ENCODE results near the gene PUS1.

PUS1 gene

GRCh38 chr12:131941987-131942341, 12.9 kb downstream of the PUS1 start:
- H3K27me3 ChIP-seq (ENCODE audit: control insufficient read depth in 3 of 3, insufficient read depth in 3 of 3, low read depth in 1 of 3, low read length in 3 of 3) = peaks cover 0 to 2% (median 0%) of the 10 kb centered on the region in 3 experiments
- no peak overlapping the region for H3K4ac ChIP-seq (ENCODE audit: low read length)
- no peak overlapping the region for H2AK5ac ChIP-seq (ENCODE audit: low read depth, low read length)
- no peak overlapping the region for H2BK120ac ChIP-seq (ENCODE audit: low read depth, low read length)
- peak overlapping the region; percentile 73 for H3K23ac ChIP-seq (ENCODE audit: low read depth, low read length, poor library complexity)
- H3K18ac ChIP-seq (ENCODE audit: low read length) = no peak overlapping the region
- no peak overlapping the region for H4K8ac ChIP-seq (ENCODE audit: low read depth, low read length)
- H3K9me3 ChIP-seq (replicated peaks in 1 of 2; ENCODE audit: control insufficient read depth in 2 of 2, insufficient read depth in 1 of 2, low read depth in 1 of 2, low read length in 2 of 2) = peaks cover 0 to 4% of the 10 kb centered on the region in 2 donors
- H3K4me1 ChIP-seq (ENCODE audit: control insufficient read depth in 2 of 2, insufficient read depth in 1 of 2, low read depth in 1 of 2, low read length in 2 of 2) = no peaks in the 10 kb centered on the region
- DNase-seq (ENCODE audit: low spot score) = no peak
- no peak overlapping the region for H2BK15ac ChIP-seq (ENCODE audit: low read length)
- no CpG with 5 or more reads among the region's 7 CpGs for WGBS, 2 donors (ENCODE audit: extremely low coverage in 2 of 2, insufficient read length in 2 of 2, insufficient replicate concordance in 1 of 2)
- H3K9ac ChIP-seq (ENCODE audit: low read depth, low read length, poor library complexity) = no peak overlapping the region
- H2BK12ac ChIP-seq (ENCODE audit: low read length) = no peak overlapping the region
- H3K14ac ChIP-seq (ENCODE audit: low read length) = no peak overlapping the region
- no peak overlapping the region for H3K4me2 ChIP-seq (ENCODE audit: insufficient read depth, low read length, poor library complexity, severe bottlenecking)
- H3K4me3 ChIP-seq (ENCODE audit: low read length in 2 of 2) = peak overlapping the region in 1 of 2 donors; percentile 20
- no peak overlapping the region for H3K27ac ChIP-seq (replicated peaks; ENCODE audit: low read length)
- peaks cover 36 to 71% of the 10 kb centered on the region in 2 donors for H3K36me3 ChIP-seq (replicated peaks in 1 of 2; ENCODE audit: control insufficient read depth in 2 of 2, insufficient read depth in 2 of 2, low read length in 2 of 2)
- H4K91ac ChIP-seq (ENCODE audit: low read depth, low read length, poor library complexity) = no peak overlapping the region
- no peak overlapping the region for H2AFZ ChIP-seq (ENCODE audit: low read length)
- H3K79me1 ChIP-seq (ENCODE audit: low read depth, low read length) = peaks cover 6% of the 10 kb centered on the region
- H2BK5ac ChIP-seq (ENCODE audit: low read length) = peak overlapping the region; percentile 66

- no peak overlapping the region for H2BK15ac ChIP-seq (ENCODE audit: low read length)
- no CpG with 5 or more reads among the region's 12 CpGs for WGBS, 2 donors (ENCODE audit: extremely low coverage in 2 of 2, insufficient read length in 2 of 2, insufficient replicate concordance in 1 of 2)
- H3K23ac ChIP-seq (ENCODE audit: low read depth, low read length, poor library complexity) = no peak overlapping the region
Measured at GRCh38 chr12:131942671-131943070, 13.6 kb downstream of the PUS1 start.

GRCh38 chr12:131943389-131943788, 14.3 kb downstream of the PUS1 start:
- H2AK5ac ChIP-seq (ENCODE audit: low read depth, low read length) = no peak overlapping the region
- WGBS, 2 donors (ENCODE audit: extremely low coverage in 2 of 2, insufficient read length in 2 of 2, insufficient replicate concordance in 1 of 2) = no CpG with 5 or more reads among the region's 8 CpGs
- peak overlapping the region; percentile 89 for H4K8ac ChIP-seq (ENCODE audit: low read depth, low read length)
- no peak overlapping the region for H2AFZ ChIP-seq (ENCODE audit: low read length)
- H3K18ac ChIP-seq (ENCODE audit: low read length) = no peak overlapping the region
- H3K9ac ChIP-seq (ENCODE audit: low read depth, low read length, poor library complexity) = no peak overlapping the region
- no peak overlapping the region for H2BK15ac ChIP-seq (ENCODE audit: low read length)
- no peak overlapping the region for H3K27ac ChIP-seq (replicated peaks; ENCODE audit: low read length)
- H3K23ac ChIP-seq (ENCODE audit: low read depth, low read length, poor library complexity) = no peak overlapping the region
- no peak overlapping the region for H4K91ac ChIP-seq (ENCODE audit: low read depth, low read length, poor library complexity)
- peaks cover 0 to 2% of the 10 kb centered on the region in 2 donors for H3K4me1 ChIP-seq (ENCODE audit: control insufficient read depth in 2 of 2, insufficient read depth in 1 of 2, low read depth in 1 of 2, low read length in 2 of 2)
- H2BK12ac ChIP-seq (ENCODE audit: low read length) = no peak overlapping the region
- no peak overlapping the region for H2BK120ac ChIP-seq (ENCODE audit: low read depth, low read length)
- no peak overlapping the region for H3K4me3 ChIP-seq (ENCODE audit: low read length in 2 of 2)
- H3K14ac ChIP-seq (ENCODE audit: low read length) = peak overlapping the region; percentile 44
- no peak overlapping the region for H2BK5ac ChIP-seq (ENCODE audit: low read length)
- H3K4ac ChIP-seq (ENCODE audit: low read length) = no peak overlapping the region
- no peak overlapping the region for H3K4me2 ChIP-seq (ENCODE audit: insufficient read depth, low read length, poor library complexity, severe bottlenecking)
- peaks cover 0 to 2% (median 0%) of the 10 kb centered on the region in 3 experiments for H3K27me3 ChIP-seq (ENCODE audit: control insufficient read depth in 3 of 3, insufficient read depth in 3 of 3, low read depth in 1 of 3, low read length in 3 of 3)
- no peak for DNase-seq (ENCODE audit: low spot score)
- peaks cover 6% of the 10 kb centered on the region for H3K79me1 ChIP-seq (ENCODE audit: low read depth, low read length)
- H3K9me3 ChIP-seq (replicated peaks in 1 of 2; ENCODE audit: control insufficient read depth in 2 of 2, insufficient read depth in 1 of 2, low read depth in 1 of 2, low read length in 2 of 2) = peaks cover 0 to 4% of the 10 kb centered on the region in 2 donors
- H3K36me3 ChIP-seq (replicated peaks in 1 of 2; ENCODE audit: control insufficient read depth in 2 of 2, insufficient read depth in 2 of 2, low read length in 2 of 2) = peaks cover 36 to 62% of the 10 kb centered on the region in 2 donors

More at GRCh38 chr12:131942671-131943070, 13.6 kb downstream of the PUS1 start:
- Histone ChIP-seq H2BK120ac (ENCODE audit: low read depth, low read length) (no peak overlapping the region), H2BK5ac (ENCODE audit: low read length) (no peak overlapping the region), H3K9ac (ENCODE audit: low read depth, low read length, poor library complexity) (no peak overlapping the region), H3K14ac (ENCODE audit: low read length) (no peak overlapping the region), H4K91ac (ENCODE audit: low read depth, low read length, poor library complexity) (no peak overlapping the region), H3K27ac (replicated peaks; ENCODE audit: low read length) (no peak overlapping the region), H3K4me2 (ENCODE audit: insufficient read depth, low read length, poor library complexity, severe bottlenecking) (no peak overlapping the region), H2BK12ac (ENCODE audit: low read length) (no peak overlapping the region), H3K4ac (ENCODE audit: low read length) (no peak overlapping the region), H2AK5ac (ENCODE audit: low read depth, low read length) (no peak overlapping the region), H4K8ac (ENCODE audit: low read depth, low read length) (no peak overlapping the region), H3K4me1 (ENCODE audit: control insufficient read depth in 2 of 2, insufficient read depth in 1 of 2, low read depth in 1 of 2, low read length in 2 of 2) (peaks cover 0 to 2% of the 10 kb centered on the region in 2 donors), H2AFZ (ENCODE audit: low read length) (no peak overlapping the region), H3K18ac (ENCODE audit: low read length) (no peak overlapping the region), H3K36me3 (replicated peaks in 1 of 2; ENCODE audit: control insufficient read depth in 2 of 2, insufficient read depth in 2 of 2, low read length in 2 of 2) (peaks cover 36 to 67% of the 10 kb centered on the region in 2 donors), H3K4me3 (ENCODE audit: low read length in 2 of 2) (no peak overlapping the region), H3K9me3 (replicated peaks in 1 of 2; ENCODE audit: control insufficient read depth in 2 of 2, insufficient read depth in 1 of 2, low read depth in 1 of 2, low read length in 2 of 2) (peaks cover 0 to 4% of the 10 kb centered on the region in 2 donors), H3K79me1 (ENCODE audit: low read depth, low read length) (peaks cover 6% of the 10 kb centered on the region), H3K27me3 (ENCODE audit: control insufficient read depth in 3 of 3, insufficient read depth in 3 of 3, low read depth in 1 of 3, low read length in 3 of 3) (peaks cover 0 to 2% (median 0%) of the 10 kb centered on the region in 3 experiments)
- no peak for DNase-seq (ENCODE audit: low spot score)

- Histone ChIP-seq H4K8ac (ENCODE audit: low read depth, low read length) (no peak overlapping the region), H3K23ac (ENCODE audit: low read depth, low read length, poor library complexity) (no peak overlapping the region), H3K27ac (replicated peaks; ENCODE audit: low read length) (no peak overlapping the region), H3K14ac (ENCODE audit: low read length) (no peak overlapping the region), H2BK5ac (ENCODE audit: low read length) (no peak overlapping the region), H2AFZ (ENCODE audit: low read length) (no peak overlapping the region), H3K4me1 (ENCODE audit: control insufficient read depth in 2 of 2, insufficient read depth in 1 of 2, low read depth in 1 of 2, low read length in 2 of 2) (peaks cover 0 to 2% of the 10 kb centered on the region in 2 donors), H3K4ac (ENCODE audit: low read length) (no peak overlapping the region), H4K91ac (ENCODE audit: low read depth, low read length, poor library complexity) (no peak overlapping the region), H3K4me2 (ENCODE audit: insufficient read depth, low read length, poor library complexity, severe bottlenecking) (no peak overlapping the region), H3K4me3 (ENCODE audit: low read length in 2 of 2) (no peak overlapping the region), H3K79me1 (ENCODE audit: low read depth, low read length) (peaks cover 6% of the 10 kb centered on the region), H3K9ac (ENCODE audit: low read depth, low read length, poor library complexity) (no peak overlapping the region), H2BK120ac (ENCODE audit: low read depth, low read length) (no peak overlapping the region), H3K9me3 (replicated peaks in 1 of 2; ENCODE audit: control insufficient read depth in 2 of 2, insufficient read depth in 1 of 2, low read depth in 1 of 2, low read length in 2 of 2) (peaks cover 0 to 4% of the 10 kb centered on the region in 2 donors), H3K36me3 (replicated peaks in 1 of 2; ENCODE audit: control insufficient read depth in 2 of 2, insufficient read depth in 2 of 2, low read length in 2 of 2) (peaks cover 36 to 60% of the 10 kb centered on the region in 2 donors), H3K27me3 (ENCODE audit: control insufficient read depth in 3 of 3, insufficient read depth in 3 of 3, low read depth in 1 of 3, low read length in 3 of 3) (peaks cover 0 to 2% (median 0%) of the 10 kb centered on the region in 3 experiments), H3K18ac (ENCODE audit: low read length) (no peak overlapping the region), H2BK15ac (ENCODE audit: low read length) (no peak overlapping the region), H2BK12ac (ENCODE audit: low read length) (no peak overlapping the region), H2AK5ac (ENCODE audit: low read depth, low read length) (no peak overlapping the region)
- DNase-seq (ENCODE audit: low spot score) = no peak
- no CpG with 5 or more reads among the region's 10 CpGs for WGBS, 2 donors (ENCODE audit: extremely low coverage in 2 of 2, insufficient read length in 2 of 2, insufficient replicate concordance in 1 of 2)
Measured at GRCh38 chr12:131943876-131944275, 14.8 kb downstream of the PUS1 start.

Measured in neuronal stem cell (in vitro differentiated cells).